H9 (cell line): ENCODE data around the gene KLF13. TPM values are rescaled to one million over a fixed set of nuclear protein-coding genes. Genes with fewer than 3 reads are reported as not detected.

ENCODE experiments used
- DNase-seq: peaks from one replicate; pipeline ENCODE4 v3.0.0-alpha.2; 2017
- H2AFZ ChIP-seq: one replicate; pipeline ENCODE4 v1.6.1; 2013; ENCODE audit warnings: mild to moderate bottlenecking, low read length, control low read depth, moderate library complexity
- H2AK5ac ChIP-seq: 2 replicates; pipeline ENCODE4 v1.6.1; 2013; ENCODE audit warnings: low read length, control low read depth, mixed read lengths; ENCODE audit not compliant: insufficient read length
- H2BK120ac ChIP-seq: one replicate; pipeline ENCODE4 v1.6.1; 2013; ENCODE audit warnings: low read depth, mild to moderate bottlenecking, low read length, control low read depth, inconsistent platforms; ENCODE audit not compliant: poor library complexity, severe bottlenecking
- H2BK12ac ChIP-seq: 2 replicates; pipeline ENCODE4 v1.6.1; 2013; ENCODE audit warnings: low read length, control low read depth, mixed read lengths, low read depth; ENCODE audit not compliant: insufficient read length
- H2BK15ac ChIP-seq: 2 replicates; pipeline ENCODE4 v1.6.1; 2013; ENCODE audit warnings: low read depth, low read length, control low read depth
- H2BK20ac ChIP-seq: one replicate; pipeline ENCODE4 v1.6.1; 2013; ENCODE audit warnings: low read depth, mild to moderate bottlenecking, low read length, control low read depth, inconsistent platforms; ENCODE audit not compliant: poor library complexity, severe bottlenecking
- H2BK5ac ChIP-seq: 2 replicates; pipeline ENCODE4 v1.6.1; 2013; ENCODE audit warnings: low read length, control low read depth, mixed read lengths; ENCODE audit not compliant: insufficient read length
- H3K14ac ChIP-seq: 2 replicates; pipeline ENCODE4 v1.6.1; 2013; ENCODE audit warnings: low read length, control low read depth; ENCODE audit not compliant: insufficient read depth
- H3K18ac ChIP-seq: 2 replicates; pipeline ENCODE4 v1.6.1; 2013; ENCODE audit warnings: low read depth, mild to moderate bottlenecking, mixed read lengths, low read length, control low read depth; ENCODE audit not compliant: insufficient read length
- H3K23ac ChIP-seq: 2 replicates; pipeline ENCODE4 v1.6.1; 2013; ENCODE audit warnings: low read length, control low read depth, mixed read lengths, low read depth; ENCODE audit not compliant: insufficient read length
- H3K23me2 ChIP-seq: 2 replicates; pipeline ENCODE4 v1.6.1; 2013; ENCODE audit warnings: low read depth, mild to moderate bottlenecking, mixed read lengths, low read length, control low read depth; ENCODE audit not compliant: insufficient read length, poor library complexity, severe bottlenecking
- H3K27ac ChIP-seq: 2 replicates; pipeline ENCODE4 v1.5.1; 2013; ENCODE audit warnings: low read length, control low read depth, mixed read lengths, low read depth; ENCODE audit not compliant: insufficient read length
- H3K27me3 ChIP-seq: 2 replicates; pipeline ENCODE4 v1.6.1; 2013; ENCODE audit warnings: low read length, control low read depth, inconsistent platforms; ENCODE audit not compliant: insufficient read depth
- H3K4ac ChIP-seq: 2 replicates; pipeline ENCODE4 v1.6.1; 2013; ENCODE audit warnings: low read depth, mild to moderate bottlenecking, control low read depth, inconsistent platforms, low read length, moderate library complexity
- H3K4me1 ChIP-seq: 2 replicates; pipeline ENCODE4 v1.6.1; 2013; ENCODE audit warnings: low read length, control low read depth, inconsistent platforms; ENCODE audit not compliant: insufficient read depth
- H3K4me2 ChIP-seq: 2 replicates; pipeline ENCODE4 v1.6.1; 2013; ENCODE audit warnings: low read length, control low read depth, mixed read lengths; ENCODE audit not compliant: insufficient read length, insufficient read depth
- H3K56ac ChIP-seq: 2 replicates; pipeline ENCODE4 v1.6.1; 2013; ENCODE audit warnings: low read depth, mild to moderate bottlenecking, mixed read lengths, low read length, control low read depth; ENCODE audit not compliant: insufficient read length
- H3K79me1 ChIP-seq: 2 replicates; pipeline ENCODE4 v1.6.1; 2013; ENCODE audit warnings: low read depth, mild to moderate bottlenecking, moderate library complexity, low read length, control low read depth, inconsistent platforms; ENCODE audit not compliant: insufficient read depth, poor library complexity, severe bottlenecking
- H3K79me2 ChIP-seq: 2 replicates; pipeline ENCODE4 v1.6.1; 2013; ENCODE audit warnings: low read length, control low read depth, inconsistent platforms; ENCODE audit not compliant: insufficient read depth
- H3K9ac ChIP-seq: 2 replicates; pipeline ENCODE4 v1.6.1; 2013; ENCODE audit warnings: low read length, control low read depth, mixed read lengths; ENCODE audit not compliant: insufficient read length; ENCODE audit errors: extremely low read depth
- H3K9me3 ChIP-seq: one replicate; pipeline ENCODE4 v1.6.1; 2013; ENCODE audit warnings: low read depth, low read length, inconsistent platforms; ENCODE audit not compliant: control insufficient read depth
- H3T11ph ChIP-seq: one replicate; pipeline ENCODE4 v1.6.1; 2013; ENCODE audit warnings: mild to moderate bottlenecking, low read length, control low read depth, inconsistent platforms
- H4K20me1 ChIP-seq: one replicate; pipeline ENCODE4 v1.6.1; 2013; ENCODE audit not compliant: control insufficient read depth, insufficient read length, insufficient read depth
- H4K5ac ChIP-seq: 2 replicates; pipeline ENCODE4 v1.6.1; 2013; ENCODE audit warnings: low read depth, mild to moderate bottlenecking, mixed read lengths, low read length, control low read depth; ENCODE audit not compliant: insufficient read length
- H4K8ac ChIP-seq: replicated peaks from 2 replicates; pipeline ENCODE4 v1.6.1; 2013; ENCODE audit warnings: low read length, control low read depth, mixed read lengths, low read depth; ENCODE audit not compliant: insufficient read length
- H4K91ac ChIP-seq: 2 replicates; pipeline ENCODE4 v1.6.1; 2013; ENCODE audit warnings: low read depth, mild to moderate bottlenecking, moderate library complexity, mixed read lengths, low read length, control low read depth; ENCODE audit not compliant: insufficient read length
- H3K27ac Mint-ChIP-seq, 3 experiments: 2 replicates in 2 of 3; 3 replicates in 1 of 3; pipeline ENCODE4 v1.8.0; 2020 to 2021; ENCODE audit warnings: mixed read lengths in 3 of 3, mild to moderate bottlenecking in 1 of 3, moderate library complexity in 1 of 3
- H3K27me3 Mint-ChIP-seq: 2 replicates; pipeline ENCODE4 v1.8.0; 2021; ENCODE audit warnings: low read depth, mild to moderate bottlenecking, moderate library complexity, mixed read lengths
- H3K36me3 Mint-ChIP-seq, 3 experiments: 2 replicates in 2 of 3; 3 replicates in 1 of 3; pipeline ENCODE4 v1.8.0; 2020 to 2021; ENCODE audit warnings: low read depth in 3 of 3, mixed read lengths in 3 of 3; ENCODE audit not compliant: insufficient read depth in 1 of 3
- H3K4me1 Mint-ChIP-seq, 2 experiments: 2 replicates each; pipeline ENCODE4 v1.8.0; 2020; ENCODE audit warnings: mixed read lengths in 2 of 2
- H3K4me3 Mint-ChIP-seq, 2 experiments: 2 replicates in 1 of 2; 3 replicates in 1 of 2; pipeline ENCODE4 v1.8.0; 2020 to 2021; ENCODE audit warnings: mild to moderate bottlenecking in 2 of 2, mixed read lengths in 2 of 2, moderate library complexity in 1 of 2
- H3K9me3 Mint-ChIP-seq, 2 experiments: 2 replicates in 1 of 2; 3 replicates in 1 of 2; pipeline ENCODE4 v1.8.0; 2020; ENCODE audit warnings: mild to moderate bottlenecking in 2 of 2, mixed read lengths in 2 of 2, moderate library complexity in 1 of 2
- WGBS: extraction: QIAGEN DNeasy Blood & Tissue Kit; methylation state at CpG from one replicate; pipeline ENCODE4 v1.1.7; 2013; ENCODE audit warnings: missing lambda C conversion rate, low lambda C conversion rate, mixed read lengths; ENCODE audit not compliant: insufficient read length; ENCODE audit errors: extremely low coverage; 5-methylcytosine and 5-hydroxymethylcytosine counted together
- total RNA-seq: library from RNA; stranded (reverse); gene quantifications from 2 replicates; pipeline ENCODE4 v1.2.1, GENCODE V29; 2021
- TF ChIP-seq, protein P1 (sequence below): fragments of 200-600 bp; sonication (generic); conservative IDR thresholded peaks from 3 replicates; pipeline ENCODE4 v1.8.0; 2021; ENCODE audit warnings: antibody characterized with exemption, mild to moderate bottlenecking

KLF13 gene
- total RNA-seq, 1 experiment from 2014 or later, result 33.4 TPM

DNA sequence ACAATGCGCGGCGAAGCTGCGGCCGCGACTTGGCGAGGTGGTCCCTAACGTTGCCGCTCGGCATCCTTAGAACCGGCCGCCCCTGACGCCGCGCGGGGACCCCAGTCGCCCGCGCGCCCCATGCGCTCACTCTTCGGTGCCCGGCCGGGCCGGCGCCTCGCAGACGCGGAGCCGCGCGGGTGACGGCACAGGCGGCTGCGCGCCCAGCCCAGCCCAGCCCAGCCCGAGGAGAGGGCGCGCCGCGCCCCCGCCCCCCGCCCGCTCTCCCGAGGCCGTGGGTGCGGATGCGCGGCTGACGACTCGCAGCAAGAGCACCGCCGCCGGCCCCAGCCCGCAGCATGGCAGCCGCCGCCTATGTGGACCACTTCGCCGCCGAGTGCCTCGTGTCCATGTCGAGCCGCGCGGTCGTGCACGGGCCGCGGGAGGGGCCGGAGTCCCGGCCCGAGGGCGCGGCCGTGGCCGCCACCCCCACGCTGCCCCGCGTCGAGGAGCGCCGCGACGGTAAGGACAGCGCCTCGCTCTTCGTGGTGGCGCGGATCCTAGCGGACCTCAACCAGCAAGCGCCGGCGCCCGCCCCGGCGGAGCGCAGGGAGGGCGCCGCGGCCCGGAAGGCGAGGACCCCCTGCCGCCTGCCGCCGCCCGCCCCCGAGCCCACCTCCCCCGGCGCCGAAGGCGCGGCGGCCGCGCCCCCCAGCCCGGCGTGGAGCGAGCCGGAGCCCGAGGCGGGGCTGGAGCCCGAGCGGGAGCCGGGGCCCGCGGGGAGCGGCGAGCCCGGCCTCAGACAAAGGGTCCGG lies 437 bp downstream of the KLF13 start:
- peaks cover 8% of the 10 kb centered on the region for H3K79me2 ChIP-seq
- peaks cover 19% of the 10 kb centered on the region for H3K27me3 Mint-ChIP-seq
- no peak for DNase-seq
- peaks cover 41 to 42% of the 10 kb centered on the region in 2 experiments for H3K4me1 Mint-ChIP-seq
- 0 out of 2 replicates have a peak, but pooled peaks cover 3% of the 10 kb centered on the region for H3K4me1 ChIP-seq
- no CpG with 5 or more reads among the region's 130 CpGs for WGBS
- 0 out of 2 replicates have a peak overlapping the region, but pooled peaks have one; percentile 32 for H3K14ac ChIP-seq
- H3K79me1 ChIP-seq, result peaks cover 3% of the 10 kb centered on the region
- no peak overlapping the region for H2BK20ac ChIP-seq
- peaks cover 0 to 10% (median 2%) of the 10 kb centered on the region in 3 experiments; a peak in 2 of 7 replicates for H3K36me3 Mint-ChIP-seq
- H2AK5ac ChIP-seq, result no peak overlapping the region
- no peak overlapping the region for H2BK15ac ChIP-seq
- no peaks in the 10 kb centered on the region for H4K20me1 ChIP-seq
- H3K27me3 ChIP-seq, result 0 out of 2 replicates have a peak, but pooled peaks cover 2% of the 10 kb centered on the region
- no peak overlapping the region for H4K8ac ChIP-seq
- no peak overlapping the region for H3K4ac ChIP-seq
- H3K9me3 ChIP-seq, result no peaks in the 10 kb centered on the region
- no peak overlapping the region for H4K5ac ChIP-seq
- peak overlapping the region; percentile 23 for H3K4me2 ChIP-seq
- peak overlapping the region; percentile 68 to 83 for H3K4me3 Mint-ChIP-seq
- H3K56ac ChIP-seq, result no peak overlapping the region
- TF ChIP-seq, protein P1, sequence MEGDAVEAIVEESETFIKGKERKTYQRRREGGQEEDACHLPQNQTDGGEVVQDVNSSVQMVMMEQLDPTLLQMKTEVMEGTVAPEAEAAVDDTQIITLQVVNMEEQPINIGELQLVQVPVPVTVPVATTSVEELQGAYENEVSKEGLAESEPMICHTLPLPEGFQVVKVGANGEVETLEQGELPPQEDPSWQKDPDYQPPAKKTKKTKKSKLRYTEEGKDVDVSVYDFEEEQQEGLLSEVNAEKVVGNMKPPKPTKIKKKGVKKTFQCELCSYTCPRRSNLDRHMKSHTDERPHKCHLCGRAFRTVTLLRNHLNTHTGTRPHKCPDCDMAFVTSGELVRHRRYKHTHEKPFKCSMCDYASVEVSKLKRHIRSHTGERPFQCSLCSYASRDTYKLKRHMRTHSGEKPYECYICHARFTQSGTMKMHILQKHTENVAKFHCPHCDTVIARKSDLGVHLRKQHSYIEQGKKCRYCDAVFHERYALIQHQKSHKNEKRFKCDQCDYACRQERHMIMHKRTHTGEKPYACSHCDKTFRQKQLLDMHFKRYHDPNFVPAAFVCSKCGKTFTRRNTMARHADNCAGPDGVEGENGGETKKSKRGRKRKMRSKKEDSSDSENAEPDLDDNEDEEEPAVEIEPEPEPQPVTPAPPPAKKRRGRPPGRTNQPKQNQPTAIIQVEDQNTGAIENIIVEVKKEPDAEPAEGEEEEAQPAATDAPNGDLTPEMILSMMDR, result no peak
- H3K27ac Mint-ChIP-seq, result no peak overlapping the region
- H2BK12ac ChIP-seq, result no peak overlapping the region
- no peak overlapping the region for H3K27ac ChIP-seq
- H3T11ph ChIP-seq, result no peak overlapping the region
- H3K23me2 ChIP-seq, result peaks cover 13% of the 10 kb centered on the region
- H2BK120ac ChIP-seq, result no peak overlapping the region
- no peak overlapping the region for H3K23ac ChIP-seq
- H4K91ac ChIP-seq, result no peak overlapping the region
- no peak overlapping the region for H2BK5ac ChIP-seq
- H3K18ac ChIP-seq, result no peak overlapping the region
- no peak overlapping the region for H3K9ac ChIP-seq
- no peak overlapping the region for H2AFZ ChIP-seq
- H3K9me3 Mint-ChIP-seq, result no peaks in the 10 kb centered on the region; a peak in 1 of 5 replicates
